LNCAP (cell line): ENCODE results near the gene KIF19.

ENCODE experiments used
- CTCF ChIP-seq: fragments of 450-650 bp; IDR thresholded peaks from 2 replicates; pipeline ENCODE4 v1.5.1; 2017; ENCODE audit warnings: mild to moderate bottlenecking

The KIF19 gene

GRCh38 chr17:74394275-74394950 lies 68.4 kb downstream of the KIF19 start:
- TF ChIP-seq CTCF, result no peak

- no peak for TF ChIP-seq CTCF
These were observed 69.0 kb downstream of the KIF19 start for GRCh38 chr17:74394977-74395376.

- no peak for TF ChIP-seq CTCF
These were observed 70.5 kb downstream of the KIF19 start for GRCh38 chr17:74396567-74396966.

DNA sequence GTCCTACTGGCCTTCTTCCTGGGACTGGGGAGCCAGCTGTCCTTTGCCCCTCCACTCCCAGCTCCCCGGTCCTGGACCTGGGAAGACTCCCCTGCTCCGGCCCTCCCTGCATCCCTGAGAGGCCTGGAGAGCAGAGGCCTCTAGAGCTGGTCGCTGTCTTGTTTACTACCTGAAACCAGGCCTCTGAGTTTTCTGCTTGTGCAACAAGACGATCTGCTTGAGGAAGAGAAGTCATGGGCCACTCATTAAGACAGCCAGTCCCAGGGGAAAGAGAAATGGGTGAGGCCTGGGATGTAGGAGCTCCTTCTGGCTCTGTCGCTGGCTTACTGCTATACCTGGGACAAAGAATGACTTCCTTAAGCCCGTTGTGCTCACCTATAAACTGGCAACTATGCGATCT lies 76.0 kb downstream of the KIF19 start:
- TF ChIP-seq CTCF, result no peak

DNA sequence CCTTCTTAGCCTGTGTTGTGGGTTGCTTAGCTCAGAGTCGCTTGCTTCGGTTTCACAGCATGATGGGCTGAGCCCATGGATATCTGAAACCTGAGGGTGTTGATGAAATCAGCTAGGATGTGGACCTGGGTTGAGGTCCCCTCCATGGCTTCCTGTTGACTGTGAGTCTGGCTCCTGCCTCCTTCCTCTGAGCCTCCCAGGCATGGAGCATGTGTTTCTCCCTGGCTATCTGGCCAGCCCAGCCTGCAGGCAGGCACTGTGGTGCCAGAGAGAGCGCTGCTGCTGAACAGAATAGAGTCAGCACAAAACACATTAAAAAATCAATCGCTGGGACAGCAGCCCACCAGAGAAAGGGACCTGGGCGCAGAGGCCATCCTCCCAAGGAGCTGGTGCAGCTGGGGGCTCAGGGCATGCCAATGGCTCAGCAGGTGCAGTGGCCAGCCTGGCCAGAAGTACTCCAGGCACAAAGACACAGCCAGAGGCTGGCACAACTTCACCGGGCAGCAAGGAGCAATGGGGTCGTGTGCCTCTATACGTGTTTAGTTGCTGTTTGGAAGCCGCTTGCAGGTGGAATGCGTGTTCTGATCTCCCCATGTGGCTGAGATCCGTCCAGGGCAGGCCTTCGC lies 77.6 kb downstream of the KIF19 start:
- no peak for TF ChIP-seq CTCF

DNA sequence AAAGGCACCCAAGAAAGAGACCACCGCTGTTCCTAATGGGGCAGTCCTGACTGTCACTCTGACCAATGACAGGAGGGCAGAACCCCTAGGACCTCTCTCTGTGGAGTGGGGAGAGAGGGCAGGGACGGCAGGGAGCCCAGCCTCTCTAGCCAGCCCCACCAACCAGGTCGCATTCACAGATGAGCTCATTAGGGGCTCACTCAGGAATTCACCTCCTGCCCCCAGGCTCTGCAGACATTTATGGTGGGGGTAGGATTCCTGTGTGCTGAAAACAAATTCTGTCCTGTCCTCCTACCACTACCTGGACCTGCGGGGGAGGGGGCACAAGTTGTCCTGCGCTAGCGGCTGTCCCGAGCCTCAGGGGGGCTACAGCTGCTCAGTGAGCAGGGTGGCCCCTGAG lies 78.2 kb downstream of the KIF19 start:
- no peak for TF ChIP-seq CTCF

DNA sequence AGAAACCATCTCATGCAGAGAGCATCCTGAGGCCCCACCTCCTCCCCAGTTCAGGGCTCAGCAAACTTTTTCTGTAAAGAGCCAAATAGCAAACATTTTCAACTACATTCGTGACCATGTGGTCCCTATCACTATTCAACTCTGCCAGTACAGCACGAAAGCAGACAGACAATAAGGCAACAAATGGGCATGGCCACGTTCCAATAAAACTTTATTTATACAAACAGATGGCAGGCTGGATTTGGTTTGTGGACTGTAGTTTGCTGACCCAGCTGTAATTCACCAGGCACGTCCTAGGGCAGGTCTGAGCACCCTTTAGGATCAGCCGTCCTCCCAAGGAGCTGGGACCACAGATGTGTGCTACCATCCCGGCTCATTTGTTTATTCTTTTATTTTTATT lies 78.8 kb downstream of the KIF19 start:
- TF ChIP-seq CTCF, result no peak
